ENCODE results near the gene WDTC1.

- TF ChIP-seq TAF1 (IDR thresholded peaks at IDR 0.05; ENCODE audit: borderline replicate concordance, insufficient read depth, low read length) (no peak), REST (IDR thresholded peaks at IDR 0.05; ENCODE audit: insufficient read depth in 1 of 2, low read depth in 2 of 2, low read length in 2 of 2) (no peak)
Observed at GRCh38 chr1:27325286-27325685, 90.9 kb downstream of the WDTC1 start.

Measured in PFSK-1 (cell line).